ENCODE results near the gene PANX2. TPM values are rescaled to one million over a fixed set of nuclear protein-coding genes. Genes with fewer than 3 reads are reported as not detected.
A peak's percentile ranks its signal among the peaks of the same experiment; 100 is the strongest.

PANX2 gene
- total RNA-seq, 1 donor from 2014 or later = 3.0 TPM

DNA sequence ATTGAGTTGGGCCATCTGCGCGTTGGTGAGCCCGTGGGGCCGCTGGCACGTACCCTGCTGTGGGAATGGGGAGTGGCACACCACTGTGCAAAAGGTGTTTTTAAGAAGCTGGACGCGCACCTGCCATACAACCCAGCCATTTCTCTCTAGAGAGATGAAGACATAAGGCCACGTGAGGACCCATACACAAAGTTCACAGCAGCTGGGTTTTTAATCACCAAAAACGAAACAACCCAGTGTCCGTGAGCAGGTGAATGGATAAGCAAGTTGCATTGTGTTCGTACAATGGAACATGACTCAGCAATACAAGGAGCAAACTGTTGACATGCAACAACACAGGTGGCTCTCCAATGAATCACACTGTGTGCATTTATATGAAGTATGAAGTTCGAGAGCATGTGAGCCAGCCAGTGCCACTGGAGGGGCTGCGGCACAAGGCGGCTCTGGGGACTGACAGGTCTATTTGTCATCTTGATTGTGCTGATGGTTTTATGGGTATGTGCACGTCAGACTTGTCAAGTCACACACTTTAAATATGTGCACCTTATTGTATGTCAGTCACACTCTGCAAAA lies 30.6 kb upstream of the PANX2 start:
- no peak for ATAC-seq
- TF ChIP-seq, protein P1, sequence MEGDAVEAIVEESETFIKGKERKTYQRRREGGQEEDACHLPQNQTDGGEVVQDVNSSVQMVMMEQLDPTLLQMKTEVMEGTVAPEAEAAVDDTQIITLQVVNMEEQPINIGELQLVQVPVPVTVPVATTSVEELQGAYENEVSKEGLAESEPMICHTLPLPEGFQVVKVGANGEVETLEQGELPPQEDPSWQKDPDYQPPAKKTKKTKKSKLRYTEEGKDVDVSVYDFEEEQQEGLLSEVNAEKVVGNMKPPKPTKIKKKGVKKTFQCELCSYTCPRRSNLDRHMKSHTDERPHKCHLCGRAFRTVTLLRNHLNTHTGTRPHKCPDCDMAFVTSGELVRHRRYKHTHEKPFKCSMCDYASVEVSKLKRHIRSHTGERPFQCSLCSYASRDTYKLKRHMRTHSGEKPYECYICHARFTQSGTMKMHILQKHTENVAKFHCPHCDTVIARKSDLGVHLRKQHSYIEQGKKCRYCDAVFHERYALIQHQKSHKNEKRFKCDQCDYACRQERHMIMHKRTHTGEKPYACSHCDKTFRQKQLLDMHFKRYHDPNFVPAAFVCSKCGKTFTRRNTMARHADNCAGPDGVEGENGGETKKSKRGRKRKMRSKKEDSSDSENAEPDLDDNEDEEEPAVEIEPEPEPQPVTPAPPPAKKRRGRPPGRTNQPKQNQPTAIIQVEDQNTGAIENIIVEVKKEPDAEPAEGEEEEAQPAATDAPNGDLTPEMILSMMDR (IDR thresholded peaks at IDR 0.05) = no peak

DNA sequence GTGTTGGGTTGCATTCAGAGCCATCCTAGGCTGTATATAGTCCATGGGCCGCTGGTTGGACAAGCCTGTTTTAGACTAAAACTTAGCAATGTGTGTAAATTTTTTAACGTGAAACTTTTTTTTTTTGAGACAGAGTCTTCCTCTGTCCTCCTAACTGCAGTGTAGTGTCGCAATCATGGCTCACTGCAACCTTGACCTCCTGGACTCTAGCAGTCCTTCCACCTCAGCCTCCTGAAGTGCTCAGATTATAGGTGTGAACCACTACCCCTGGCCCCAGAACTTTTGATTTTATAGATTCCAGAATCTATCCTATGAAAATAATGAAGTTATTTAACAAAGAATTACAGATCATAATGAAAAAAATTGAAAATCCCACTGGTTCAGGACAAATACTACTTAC lies 29.9 kb upstream of the PANX2 start:
- H3K27me3 ChIP-seq = peaks cover under 1% of the 10 kb centered on the region
- H3K4me1 ChIP-seq = no peaks in the 10 kb centered on the region
- intact Hi-C loops (cut with DNase I) = loop anchor here (10.0 kb wide), 1 partner anchor 74 kb away; no protein-coding TSS in a partner anchor
- H3K27ac ChIP-seq = no peak overlapping the region
- no peaks in the 10 kb centered on the region for H3K9me3 ChIP-seq
- H3K36me3 ChIP-seq = no peaks in the 10 kb centered on the region
- DNase-seq = no peak
- no peak for ATAC-seq
- TF ChIP-seq, protein P1 (IDR thresholded peaks at IDR 0.05) = no peak
- no peak overlapping the region for H3K4me3 ChIP-seq

More for the DNA sequence above, 30.6 kb upstream of the PANX2 start:
- no peak for DNase-seq
- H3K27me3 ChIP-seq = no peaks in the 10 kb centered on the region
- H3K4me1 ChIP-seq = no peaks in the 10 kb centered on the region
- no peak overlapping the region for H3K27ac ChIP-seq
- H3K9me3 ChIP-seq = no peaks in the 10 kb centered on the region
- H3K36me3 ChIP-seq = no peaks in the 10 kb centered on the region
- intact Hi-C loops (cut with DNase I) = loop anchor here (10.0 kb wide), 1 partner anchor 75 kb away; no protein-coding TSS in a partner anchor
- H3K4me3 ChIP-seq = no peak overlapping the region

DNA sequence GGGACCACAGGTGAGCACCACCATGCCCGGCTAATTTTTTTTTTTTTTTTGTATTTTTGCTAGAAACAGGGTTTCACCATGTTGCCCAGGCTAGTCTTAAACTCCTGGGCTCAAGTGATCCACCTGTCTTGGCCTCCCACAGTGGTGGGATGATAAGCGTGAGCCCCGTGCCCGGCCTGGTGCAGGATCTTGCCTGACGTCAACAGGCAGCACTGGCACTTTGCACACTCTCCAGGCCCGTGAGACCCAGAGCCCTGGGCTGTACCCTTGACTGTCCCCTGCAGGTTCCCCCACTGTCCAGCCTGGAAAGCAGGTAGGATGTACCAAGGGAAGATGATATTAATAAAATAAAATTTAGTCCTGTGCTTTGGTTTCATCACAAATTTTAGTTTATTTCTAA lies 29.1 kb upstream of the PANX2 start:
- Histone ChIP-seq H3K4me3 (no peak overlapping the region), H3K27ac (no peak overlapping the region), H3K4me1 (no peaks in the 10 kb centered on the region), H3K9me3 (no peaks in the 10 kb centered on the region), H3K27me3 (peaks cover 9% of the 10 kb centered on the region), H3K36me3 (no peaks in the 10 kb centered on the region)
- no peak for DNase-seq
- peak; percentile 18 for ATAC-seq
- intact Hi-C loops (cut with DNase I) = loop anchor here (10.0 kb wide), 1 partner anchor 73 kb away; no protein-coding TSS in a partner anchor
- TF ChIP-seq, protein P1 (IDR thresholded peaks at IDR 0.05) = no peak

DNA sequence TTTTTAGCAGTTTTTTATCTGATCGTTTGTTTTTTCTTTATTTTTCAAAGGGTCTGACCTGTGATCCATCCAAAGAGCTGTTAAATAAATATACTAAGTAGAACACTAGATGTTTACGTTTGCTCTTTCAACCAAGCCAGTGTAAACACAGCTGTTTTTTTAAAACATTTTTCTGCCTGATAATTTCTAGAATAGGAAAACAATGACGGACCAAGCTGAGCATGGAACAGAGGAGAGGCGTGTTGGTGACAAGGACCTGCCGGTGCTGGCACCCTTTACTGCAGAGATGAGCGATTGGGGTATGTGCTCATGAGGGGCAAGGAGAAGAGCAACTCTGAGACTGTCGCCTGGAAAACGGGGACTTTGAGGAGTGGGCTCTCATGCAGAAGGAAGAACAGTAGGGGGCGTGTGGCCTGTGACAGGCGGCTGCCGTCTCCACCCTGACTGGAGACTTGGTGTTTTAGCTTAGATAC lies 28.6 kb upstream of the PANX2 start:
- intact Hi-C loops (cut with DNase I) = loop anchor here (10.0 kb wide), 1 partner anchor 73 kb away; no protein-coding TSS in a partner anchor
- H3K27me3 ChIP-seq = peaks cover 11% of the 10 kb centered on the region
- H3K27ac ChIP-seq = no peak overlapping the region
- TF ChIP-seq, protein P1 (IDR thresholded peaks at IDR 0.05) = no peak
- H3K4me3 ChIP-seq = no peak overlapping the region
- DNase-seq (no peak), ATAC-seq (no peak)
- H3K36me3 ChIP-seq = no peaks in the 10 kb centered on the region
- H3K4me1 ChIP-seq = no peaks in the 10 kb centered on the region
- H3K9me3 ChIP-seq = no peaks in the 10 kb centered on the region

DNA sequence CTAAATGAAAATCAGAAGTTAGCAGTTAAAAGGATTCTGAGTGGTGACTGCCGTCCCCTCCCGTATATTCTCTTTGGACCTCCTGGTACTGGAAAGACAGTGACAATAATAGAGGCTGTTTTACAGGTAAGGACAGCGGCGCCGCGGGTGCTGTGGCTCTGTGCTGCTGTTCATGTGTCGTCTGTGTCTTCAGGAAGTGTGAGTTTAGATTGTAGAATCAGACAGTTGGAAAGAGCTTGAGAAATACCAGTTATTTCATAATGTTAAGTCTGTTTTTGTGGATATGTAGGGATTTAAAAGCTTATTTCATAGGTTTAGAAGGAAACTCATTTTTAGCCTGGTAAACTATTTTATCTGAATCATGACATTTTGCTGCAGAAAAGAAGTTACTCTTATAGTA lies 27.4 kb upstream of the PANX2 start:
- intact Hi-C loops (cut with DNase I) = loop anchor here (10.0 kb wide), 1 partner anchor 72 kb away; no protein-coding TSS in a partner anchor
- DNase-seq = no peak
- TF ChIP-seq, protein P1 (IDR thresholded peaks at IDR 0.05) = no peak
- Histone ChIP-seq H3K9me3 (no peaks in the 10 kb centered on the region), H3K36me3 (no peaks in the 10 kb centered on the region), H3K27ac (no peak overlapping the region), H3K27me3 (peaks cover 11% of the 10 kb centered on the region), H3K4me1 (no peaks in the 10 kb centered on the region), H3K4me3 (no peak overlapping the region)
- ATAC-seq = no peak
